Pons (tissue), 1 donor: Measurements from ENCODE around the gene EPHA2.
"Not testable (repeated sequence)": the region's sequence is repeated elsewhere in the genome, so short reads cannot be mapped to it uniquely, and the experiment has no call there.

Experiments used
- DNase-seq: peaks from one replicate; pipeline ENCODE4 v3.0.0-alpha.2; 2016; ENCODE audit warnings: low spot score

Gene EPHA2

GRCh38 chr1:16167331-16168143, 11.7 kb upstream of the EPHA2 start:
- DNase-seq = no peak

- DNase-seq = no peak
These were observed 10.2 kb upstream of the EPHA2 start for GRCh38 chr1:16166117-16166516.

- no peak for DNase-seq
These were observed 9.7 kb upstream of the EPHA2 start for GRCh38 chr1:16165548-16165947.

- DNase-seq = no peak
These were observed 9.2 kb upstream of the EPHA2 start for GRCh38 chr1:16165073-16165364.

- DNase-seq = no peak
These were observed 8.6 kb upstream of the EPHA2 start for GRCh38 chr1:16164213-16165072.

GRCh38 chr1:16163608-16164212, 7.8 kb upstream of the EPHA2 start:
- not testable (repeated sequence) for DNase-seq

- no peak for DNase-seq
These were observed 6.4 kb upstream of the EPHA2 start for GRCh38 chr1:16162163-16162822.

GRCh38 chr1:16161717-16162116, 5.8 kb upstream of the EPHA2 start:
- no peak for DNase-seq

GRCh38 chr1:16158993-16159831, 3.3 kb upstream of the EPHA2 start:
- no peak for DNase-seq

GRCh38 chr1:16158025-16158424, 2.2 kb upstream of the EPHA2 start:
- no peak for DNase-seq

- peak; percentile 43 for DNase-seq
These were observed 1.1 kb upstream of the EPHA2 start for GRCh38 chr1:16156848-16157495.

- no peak for DNase-seq
These were observed 1.7 kb downstream of the EPHA2 start for GRCh38 chr1:16153999-16154673.

- no peak for DNase-seq
These were observed 2.5 kb downstream of the EPHA2 start for GRCh38 chr1:16153096-16153998.

- DNase-seq = no peak
These were observed 3.3 kb downstream of the EPHA2 start for GRCh38 chr1:16152481-16153087.

GRCh38 chr1:16151995-16152384, 3.9 kb downstream of the EPHA2 start:
- no peak for DNase-seq

GRCh38 chr1:16151196-16151994, 4.5 kb downstream of the EPHA2 start:
- no peak for DNase-seq

GRCh38 chr1:16150508-16150907, 5.4 kb downstream of the EPHA2 start:
- no peak for DNase-seq
